ENCODE data around the gene DCX.
"Not testable (repeated sequence)": the region's sequence is repeated elsewhere in the genome, so short reads cannot be mapped to it uniquely, and the experiment has no call there.

The DCX gene

GRCh38 chrX:111365770-111366325, 46.1 kb downstream of the DCX start:
- ATAC-seq = no peak

GRCh38 chrX:111363741-111364140, 48.3 kb downstream of the DCX start:
- ATAC-seq = no peak

- no peak for ATAC-seq
Measured at GRCh38 chrX:111361751-111362150, 50.2 kb downstream of the DCX start.

GRCh38 chrX:111360839-111361238, 51.2 kb downstream of the DCX start:
- no peak for ATAC-seq

GRCh38 chrX:111355523-111356115, 56.4 kb downstream of the DCX start:
- no peak for ATAC-seq

- ATAC-seq = no peak
Measured at GRCh38 chrX:111354496-111354895, 57.5 kb downstream of the DCX start.

DNA sequence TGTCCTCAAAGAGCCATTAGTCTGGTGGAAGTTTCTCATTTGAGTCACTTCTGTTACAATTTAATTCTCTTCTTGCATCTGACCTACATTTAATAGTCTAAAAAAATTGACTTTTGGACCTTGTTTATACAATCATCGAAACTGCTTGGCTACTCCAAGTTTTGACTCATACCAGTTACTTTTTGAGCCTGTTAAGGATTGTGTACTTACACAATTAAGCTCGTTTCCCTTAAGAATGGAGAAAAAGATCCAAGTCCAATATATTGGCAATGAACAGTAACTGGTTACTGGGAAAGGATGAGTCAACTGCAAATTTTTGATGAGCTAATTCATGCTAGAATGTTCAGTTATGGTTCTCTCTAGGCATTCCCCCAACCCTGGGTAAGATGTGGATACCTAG, 58.2 kb downstream of the DCX start:
- ATAC-seq = no peak

GRCh38 chrX:111352424-111352823, 59.6 kb downstream of the DCX start:
- ATAC-seq = no peak

GRCh38 chrX:111349934-111350333, 62.1 kb downstream of the DCX start:
- no peak for ATAC-seq

DNA sequence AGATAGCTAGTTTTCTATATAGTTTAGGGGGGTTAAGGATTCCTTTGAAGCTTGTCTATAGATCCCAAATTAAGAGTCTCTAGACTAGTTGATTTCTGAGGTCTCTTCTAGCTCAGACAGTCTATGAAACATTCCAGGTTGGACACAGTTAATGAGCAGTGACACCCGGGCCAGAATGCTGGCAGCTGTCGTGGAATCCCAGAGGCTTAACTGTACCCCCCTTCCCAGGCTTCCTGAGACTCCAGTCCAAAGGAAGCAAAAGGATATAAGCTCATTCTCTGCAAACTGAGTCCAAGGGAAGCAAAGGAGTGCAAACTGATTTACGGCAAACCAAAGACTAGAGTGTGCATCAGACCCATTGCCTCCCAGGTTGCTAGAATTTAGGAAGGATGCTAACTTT, 62.9 kb downstream of the DCX start:
- no peak for ATAC-seq

DNA sequence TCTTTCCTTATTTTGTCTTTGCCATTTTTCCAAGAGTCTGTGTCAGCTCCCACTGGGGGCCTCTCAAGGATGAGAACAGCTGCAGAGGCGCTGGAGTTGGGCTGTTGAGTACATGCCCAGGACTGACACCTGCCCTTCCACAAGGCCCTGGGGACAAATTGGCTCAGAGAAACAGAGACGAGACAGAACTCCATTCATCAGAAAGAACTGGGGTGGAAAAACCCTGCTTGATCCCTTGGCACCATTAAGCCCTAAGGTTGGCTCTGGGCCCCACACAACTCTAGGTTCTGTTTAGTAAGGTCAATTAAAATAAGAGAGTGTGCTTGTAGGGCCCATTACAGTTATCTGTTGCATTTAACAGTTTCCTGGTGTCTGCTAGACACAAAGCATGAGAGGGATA, 63.6 kb downstream of the DCX start:
- ATAC-seq = no peak

GRCh38 chrX:111346150-111346549, 65.8 kb downstream of the DCX start:
- not testable (repeated sequence) for ATAC-seq

DNA sequence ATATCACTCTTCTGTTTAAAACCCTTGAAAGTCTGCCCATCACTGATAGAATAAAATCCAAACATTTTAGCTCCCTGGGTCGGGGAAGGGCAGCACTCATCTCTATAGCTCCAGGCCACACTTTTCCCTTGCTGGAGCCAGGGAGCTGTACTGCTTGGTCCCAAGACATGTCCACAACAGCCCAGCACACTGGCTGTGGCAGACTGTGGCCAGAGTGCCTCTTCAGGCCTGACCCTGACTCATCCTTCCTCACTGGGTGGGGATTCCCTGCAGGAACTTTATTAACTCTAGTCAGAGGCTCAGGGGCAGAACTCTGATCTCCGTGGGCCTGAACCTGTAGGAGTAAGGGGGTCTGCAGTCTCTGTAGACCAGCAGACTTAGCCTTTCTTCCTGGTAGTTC, 71.9 kb downstream of the DCX start:
- no peak for ATAC-seq

DNA sequence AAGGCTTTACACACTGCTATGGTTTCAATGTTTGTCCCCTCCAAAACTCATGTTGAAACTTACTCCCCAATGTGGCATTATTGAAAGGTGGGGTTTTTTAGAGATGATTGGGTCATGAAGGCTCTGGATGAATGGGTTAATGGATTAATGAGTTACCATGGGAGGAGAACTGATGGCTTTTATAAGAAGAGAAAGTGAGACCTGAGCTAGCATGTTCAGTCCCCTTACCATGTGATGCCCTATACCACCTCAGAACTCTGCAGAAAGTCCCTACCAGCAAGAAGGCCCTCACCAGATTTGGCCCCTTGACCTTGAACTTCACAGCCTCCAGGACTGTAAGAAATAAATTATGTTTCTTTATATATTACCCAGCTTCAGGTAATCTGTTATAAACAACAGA, 72.8 kb downstream of the DCX start:
- no peak for ATAC-seq

GRCh38 chrX:111338095-111338698, 73.8 kb downstream of the DCX start:
- no peak for ATAC-seq

DNA sequence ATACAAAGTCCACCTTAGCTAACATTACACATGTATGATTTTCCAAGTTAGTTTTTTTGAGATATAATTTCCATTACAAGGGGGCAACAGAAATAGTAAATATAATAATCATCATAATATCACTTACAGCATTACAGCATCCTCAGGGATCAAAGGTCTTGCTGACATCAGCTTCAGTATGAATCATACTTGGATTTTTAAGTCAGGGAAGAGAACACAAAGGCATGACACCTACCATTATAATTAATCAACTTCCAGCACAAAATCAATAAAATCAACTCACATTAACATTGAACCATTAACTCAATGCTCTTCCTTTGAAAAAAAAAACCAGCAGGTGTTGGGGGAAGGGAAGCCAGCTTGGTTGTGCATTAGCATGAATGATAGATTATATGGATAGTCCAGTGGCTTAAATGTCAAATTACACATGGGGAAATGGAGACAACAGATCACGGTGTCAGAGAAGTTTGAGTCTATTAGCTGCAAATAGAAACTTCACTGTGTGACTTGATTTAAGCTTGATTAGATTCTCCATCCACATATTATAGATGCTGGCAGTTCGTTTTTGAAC, 74.8 kb downstream of the DCX start:
- no peak for ATAC-seq

DNA sequence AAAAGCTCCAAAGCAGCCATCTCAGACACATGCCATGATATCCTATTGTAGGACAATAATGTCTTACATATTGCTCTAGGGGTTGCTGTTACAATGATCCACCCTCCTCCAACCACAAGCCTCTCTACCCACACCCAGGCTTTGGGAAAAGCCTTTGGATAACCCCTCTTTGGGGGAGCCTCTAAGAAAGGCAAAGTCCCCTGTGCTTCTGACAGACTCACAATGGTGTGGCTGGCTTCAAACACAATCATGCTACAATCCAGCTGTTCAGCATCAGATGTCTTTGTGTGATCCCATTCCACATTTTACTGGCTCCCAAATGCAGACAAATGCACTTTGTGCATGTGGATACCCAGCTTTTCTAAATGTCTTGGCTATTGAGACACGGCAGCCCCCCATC, 75.9 kb downstream of the DCX start:
- no peak for ATAC-seq

DNA sequence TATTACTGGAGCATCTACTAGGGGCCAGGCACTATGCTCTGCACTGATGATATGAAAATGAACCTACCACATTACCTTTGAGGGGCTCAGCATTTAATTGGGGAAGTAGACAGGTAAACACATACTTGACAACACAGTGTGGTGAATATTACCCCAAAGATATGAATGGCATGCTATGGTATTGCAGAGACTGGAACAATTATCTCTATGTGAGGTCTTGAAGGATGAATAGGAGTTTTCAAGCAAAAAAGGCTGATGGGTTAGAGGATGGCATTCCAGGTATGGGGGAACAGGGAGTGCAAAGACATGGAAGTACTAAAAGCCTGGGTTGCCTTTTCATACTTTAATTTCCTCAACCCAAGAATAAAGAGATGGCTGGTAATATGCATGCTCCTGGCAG, 82.6 kb downstream of the DCX start:
- no peak for ATAC-seq

DNA sequence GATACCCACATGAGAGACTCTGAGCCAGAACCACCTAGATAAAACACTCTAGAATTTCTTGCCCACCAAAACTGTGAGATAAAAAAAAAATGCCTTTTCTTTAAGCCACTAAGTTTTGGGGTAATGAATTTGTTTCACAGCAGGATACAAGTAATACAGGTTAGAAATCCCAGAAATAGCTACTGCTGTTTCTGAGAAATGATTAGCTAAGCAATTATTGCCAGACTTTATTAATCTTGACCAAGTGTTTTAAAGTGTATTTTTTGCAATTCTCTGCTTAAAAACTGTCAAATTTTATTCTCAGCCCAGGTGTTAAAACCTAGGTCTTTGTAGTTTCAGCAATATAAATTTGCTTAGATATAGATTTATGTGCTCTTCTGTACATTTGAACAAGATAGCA, 83.1 kb downstream of the DCX start:
- no peak for ATAC-seq

DNA sequence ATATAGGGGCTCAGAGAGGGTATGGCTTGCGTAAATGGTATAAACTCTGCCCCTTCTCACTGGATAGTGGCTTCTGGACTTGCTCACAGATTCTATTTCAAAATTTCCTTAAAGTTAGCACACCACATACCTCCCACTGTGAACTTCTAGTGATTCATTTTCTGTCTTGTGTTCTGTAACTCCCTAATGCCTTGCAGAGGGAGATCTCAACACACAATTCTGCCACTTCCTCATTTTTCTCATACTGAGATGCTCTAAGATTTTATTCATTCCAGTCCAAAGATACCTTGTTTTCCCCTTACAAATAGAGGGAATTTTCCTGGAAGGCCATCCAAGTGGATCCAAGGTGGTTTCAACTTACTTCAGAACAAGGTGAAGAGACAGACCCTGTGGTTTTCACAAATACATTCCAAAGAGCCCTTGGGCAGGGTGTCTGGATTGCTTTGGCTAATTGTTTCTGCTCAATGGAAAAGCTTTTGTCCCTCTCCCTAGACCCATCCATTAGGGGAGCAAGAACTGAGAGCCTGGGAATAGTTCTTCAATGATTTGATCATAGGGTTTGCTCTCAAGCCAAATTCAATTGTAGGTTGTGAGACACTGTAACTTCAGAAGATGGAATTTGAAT, 89.6 kb downstream of the DCX start:
- ATAC-seq = no peak

GRCh38 chrX:111319451-111319850, 92.5 kb downstream of the DCX start:
- ATAC-seq = no peak

DNA sequence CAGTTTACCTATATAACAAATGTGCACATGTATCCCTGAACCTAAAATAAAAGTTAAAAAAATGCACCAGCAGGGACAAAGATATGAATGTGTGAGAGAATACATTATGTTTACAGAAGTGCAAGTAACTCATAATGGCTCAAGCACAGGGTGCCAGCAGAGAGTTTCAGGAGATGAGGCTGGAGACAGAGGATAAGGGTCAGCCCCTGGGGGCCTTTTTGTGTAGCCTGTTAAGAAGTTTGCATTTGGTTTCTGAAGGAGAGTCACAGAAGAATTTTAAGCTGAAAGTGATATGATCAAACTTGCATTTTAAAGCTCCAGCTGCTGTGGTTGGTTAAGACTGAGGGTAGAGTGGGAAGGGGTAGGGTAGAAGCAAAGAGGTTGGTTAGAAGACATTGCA, 93.1 kb downstream of the DCX start:
- ATAC-seq = no peak

DNA sequence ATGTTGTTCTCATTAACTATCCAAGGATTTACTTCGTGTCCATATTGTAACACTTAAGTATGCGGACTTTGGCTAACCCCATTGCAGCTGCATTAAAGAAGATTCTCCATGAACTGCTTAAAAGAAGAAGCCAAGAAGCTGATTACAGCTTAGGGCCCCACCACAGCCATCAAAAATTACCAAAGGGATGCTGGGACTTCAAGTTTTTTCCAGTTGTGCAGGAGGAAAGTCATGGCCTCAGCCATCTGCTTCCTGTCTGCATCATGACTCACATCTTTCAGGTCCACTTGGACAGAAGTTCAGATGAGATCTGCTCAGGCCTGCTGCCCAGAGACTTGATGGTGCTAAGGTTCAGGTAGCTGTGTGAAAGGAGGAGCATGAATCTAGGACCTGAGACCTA, 102.9 kb downstream of the DCX start:
- no peak for ATAC-seq

DNA sequence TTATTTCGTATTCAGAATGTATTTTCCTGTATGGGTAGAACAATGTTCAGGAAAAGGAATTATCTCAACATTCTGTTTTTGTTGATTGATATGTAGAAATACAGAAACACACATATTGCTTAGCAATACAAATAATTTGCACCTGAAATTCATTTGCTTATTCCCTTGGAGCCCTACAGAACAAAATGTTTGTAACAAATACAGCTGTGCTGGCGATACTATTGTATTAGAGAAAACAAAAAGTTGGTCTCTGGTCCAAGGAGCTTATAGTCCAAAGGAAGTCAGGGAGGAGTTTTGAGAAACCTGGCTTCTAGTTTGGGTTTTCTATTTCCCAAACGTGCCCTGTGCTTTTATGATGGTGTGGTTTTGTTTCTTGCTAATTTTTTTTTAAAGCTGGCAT, 104.0 kb downstream of the DCX start:
- ATAC-seq = no peak

Data from activated CD4-positive, CD25-positive, alpha-beta regulatory T cell treated with anti-CD3 and anti-CD28 coated beads, Interleukin-2, amount 50 U/mL, for 24 hours (primary cell).